ENCODE measurements around the gene CXCL11. TPM values are rescaled to one million over a fixed set of nuclear protein-coding genes. Genes with fewer than 3 reads are reported as not detected.

CXCL11 gene
- total and polyA plus RNA-seq, 9 of the 15 experiments (the other 6 are each of a cell fraction or from before 2014, with no cell fraction given): 2.1 to 9.1 (median 4.5) TPM

GRCh38 chr4:76053730-76054129, 17.9 kb upstream of the CXCL11 start:
- POLR2A ChIA-PET: interaction anchor here (1.4 kb wide), 1 partner anchor 10 kb away, joined by 3 read pairs; no protein-coding TSS in a partner anchor
- no peaks in the 10 kb centered on the region; the same call in 2 of the 3 replicates for H3K79me2 ChIP-seq (ENCODE audit: control insufficient read depth, insufficient read depth, low read length)
- no peak overlapping the region for H2AFZ ChIP-seq (ENCODE audit: low read depth, low read length)
- intact Hi-C loops (cut with micrococcal nuclease) (no loop called here), in situ Hi-C loops (cut with MboI) (no loop called here)
- H3K27ac ChIP-seq (ENCODE audit: extremely low read depth, low read depth, low read length): no peak overlapping the region
- no peak overlapping the region for H3K9ac ChIP-seq (ENCODE audit: insufficient read depth in 1 of 2, low read depth in 2 of 2, low read length in 2 of 2)
- no peak overlapping the region for H3K4me3 ChIP-seq
- H3K9me3 ChIP-seq (replicated peaks; ENCODE audit: control insufficient read depth, insufficient read depth, low read depth, low read length): no peaks in the 10 kb centered on the region; the same call in 1 of the 2 replicates
- H3K4me1 ChIP-seq (replicated peaks in 1 of 2; ENCODE audit: control insufficient read depth in 2 of 2, insufficient read depth in 2 of 2, low read length in 2 of 2): peaks cover 0 to 5% of the 10 kb centered on the region in 2 experiments; a peak in 1 of 5 replicates
- H4K20me1 ChIP-seq (replicated peaks; ENCODE audit: control insufficient read depth, insufficient read depth, low read length): no peaks in the 10 kb centered on the region
- FAIRE-seq (no peak), ATAC-seq (no peak), DNase-seq (ENCODE audit: extremely low read depth in 1 of 4, low spot score in 3 of 4) (no peak)
- H3K4me2 ChIP-seq (ENCODE audit: insufficient read depth, low read length): no peak overlapping the region
- CTCF ChIA-PET (ENCODE audit: low intra/inter-chr PET ratio): no interaction called here
- H3K36me3 ChIP-seq (ENCODE audit: control insufficient read depth, insufficient read depth, low read length): no peaks in the 10 kb centered on the region
- H3K9me1 ChIP-seq (ENCODE audit: control insufficient read depth, insufficient read depth, low read length): no peaks in the 10 kb centered on the region
- peaks cover 0 to 2% of the 10 kb centered on the region in 2 experiments; a peak in 1 of 5 replicates for H3K27me3 ChIP-seq (ENCODE audit: control insufficient read depth in 2 of 2, insufficient read depth in 2 of 2, low read length in 2 of 2)
- no TSS peak for BruUV-seq (replicated peaks)
- WGBS (ENCODE audit: insufficient coverage, low coverage, missing lambda C conversion rate): 12% methylated on average over 4 of the region's 4 CpGs
- TF ChIP-seq PREB (CRISPR knock-in tag; IDR thresholded peaks at IDR 0.05) (no peak), ATF7 (IDR thresholded peaks at IDR 0.05) (no peak), SFPQ (IDR thresholded peaks at IDR 0.05; ENCODE audit: low read depth, low read length) (no peak), ETV5 (CRISPR knock-in tag; IDR thresholded peaks at IDR 0.05; ENCODE audit: low read depth) (no peak), RAD51 (IDR thresholded peaks at IDR 0.05; ENCODE audit: borderline replicate concordance, low read depth) (no peak), SRSF7 (optimal IDR thresholded peaks at IDR 0.05; ENCODE audit: low read depth, low read length) (no peak), NFE2L1 (tag; IDR thresholded peaks at IDR 0.05; ENCODE audit: borderline replicate concordance, low read depth) (no peak), ZBTB12 (CRISPR knock-in tag; IDR thresholded peaks at IDR 0.05) (no peak), ASH1L (IDR thresholded peaks at IDR 0.05; ENCODE audit: borderline replicate concordance, low read depth, partially characterized antibody) (no peak), GATAD2A (IDR thresholded peaks at IDR 0.05) (no peak)
- TF ChIP-seq, protein P1, sequence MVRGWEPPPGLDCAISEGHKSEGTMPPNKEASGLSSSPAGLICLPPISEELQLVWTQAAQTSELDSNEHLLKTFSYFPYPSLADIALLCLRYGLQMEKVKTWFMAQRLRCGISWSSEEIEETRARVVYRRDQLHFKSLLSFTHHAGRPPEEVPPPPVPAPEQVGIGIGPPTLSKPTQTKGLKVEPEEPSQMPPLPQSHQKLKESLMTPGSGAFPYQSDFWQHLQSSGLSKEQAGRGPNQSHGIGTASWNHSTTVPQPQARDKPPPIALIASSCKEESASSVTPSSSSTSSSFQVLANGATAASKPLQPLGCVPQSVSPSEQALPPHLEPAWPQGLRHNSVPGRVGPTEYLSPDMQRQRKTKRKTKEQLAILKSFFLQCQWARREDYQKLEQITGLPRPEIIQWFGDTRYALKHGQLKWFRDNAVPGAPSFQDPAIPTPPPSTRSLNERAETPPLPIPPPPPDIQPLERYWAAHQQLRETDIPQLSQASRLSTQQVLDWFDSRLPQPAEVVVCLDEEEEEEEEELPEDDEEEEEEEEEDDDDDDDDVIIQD (CRISPR knock-in tag; IDR thresholded peaks at IDR 0.05): no peak
- TF ChIP-seq, protein P2, sequence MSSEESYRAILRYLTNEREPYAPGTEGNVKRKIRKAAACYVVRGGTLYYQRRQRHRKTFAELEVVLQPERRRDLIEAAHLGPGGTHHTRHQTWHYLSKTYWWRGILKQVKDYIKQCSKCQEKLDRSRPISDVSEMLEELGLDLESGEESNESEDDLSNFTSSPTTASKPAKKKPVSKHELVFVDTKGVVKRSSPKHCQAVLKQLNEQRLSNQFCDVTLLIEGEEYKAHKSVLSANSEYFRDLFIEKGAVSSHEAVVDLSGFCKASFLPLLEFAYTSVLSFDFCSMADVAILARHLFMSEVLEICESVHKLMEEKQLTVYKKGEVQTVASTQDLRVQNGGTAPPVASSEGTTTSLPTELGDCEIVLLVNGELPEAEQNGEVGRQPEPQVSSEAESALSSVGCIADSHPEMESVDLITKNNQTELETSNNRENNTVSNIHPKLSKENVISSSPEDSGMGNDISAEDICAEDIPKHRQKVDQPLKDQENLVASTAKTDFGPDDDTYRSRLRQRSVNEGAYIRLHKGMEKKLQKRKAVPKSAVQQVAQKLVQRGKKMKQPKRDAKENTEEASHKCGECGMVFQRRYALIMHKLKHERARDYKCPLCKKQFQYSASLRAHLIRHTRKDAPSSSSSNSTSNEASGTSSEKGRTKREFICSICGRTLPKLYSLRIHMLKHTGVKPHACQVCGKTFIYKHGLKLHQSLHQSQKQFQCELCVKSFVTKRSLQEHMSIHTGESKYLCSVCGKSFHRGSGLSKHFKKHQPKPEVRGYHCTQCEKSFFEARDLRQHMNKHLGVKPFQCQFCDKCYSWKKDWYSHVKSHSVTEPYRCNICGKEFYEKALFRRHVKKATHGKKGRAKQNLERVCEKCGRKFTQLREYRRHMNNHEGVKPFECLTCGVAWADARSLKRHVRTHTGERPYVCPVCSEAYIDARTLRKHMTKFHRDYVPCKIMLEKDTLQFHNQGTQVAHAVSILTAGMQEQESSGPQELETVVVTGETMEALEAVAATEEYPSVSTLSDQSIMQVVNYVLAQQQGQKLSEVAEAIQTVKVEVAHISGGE (CRISPR knock-in tag; IDR thresholded peaks at IDR 0.05): no peak
